HEK293T (cell line): Measurements from ENCODE around the gene GSTO2.

Experiments
- CTCF ChIA-PET: fragments of 350-600 bp; formaldehyde crosslinking; extraction: SDS; loops from one replicate; lab custom pipeline; 2021; ENCODE audit warnings: antibody characterized with exemption, inconsistent platforms; lab: Yijun Ruan, JAX
- POLR2A ChIA-PET: fragments of 350-600 bp; formaldehyde crosslinking; extraction: SDS; loops from one replicate; lab custom pipeline; 2020; ENCODE audit warnings: antibody characterized with exemption, inconsistent platforms; lab: Yijun Ruan, JAX
- DNase-seq: peaks from one replicate; pipeline ENCODE4 v3.0.0; 2012; ENCODE audit warnings: mixed read lengths; ENCODE audit errors: extremely low spot score
- ARNT ChIP-seq: fragments of 450-650 bp; IDR thresholded peaks from 2 replicates; pipeline ENCODE4 v1.6.1; 2017; ENCODE audit warnings: mild to moderate bottlenecking
- BHLHE40 ChIP-seq: fragments of 450-650 bp; IDR thresholded peaks from 2 replicates; pipeline ENCODE4 v1.6.1; 2016; ENCODE audit warnings: mild to moderate bottlenecking, moderate library complexity, borderline replicate concordance
- CTBP1 ChIP-seq: fragments of 450-650 bp; IDR thresholded peaks from 2 replicates; pipeline ENCODE4 v1.6.1; 2016; ENCODE audit warnings: borderline replicate concordance
- ELF4 ChIP-seq: fragments of 450-650 bp; IDR thresholded peaks from 2 replicates; pipeline ENCODE4 v1.6.1; 2017; ENCODE audit warnings: antibody characterized with exemption
- FOXA1 ChIP-seq: fragments of 450-650 bp; IDR thresholded peaks from 2 replicates; pipeline ENCODE4 v1.6.1; 2016; ENCODE audit warnings: mild to moderate bottlenecking
- FOXK2 ChIP-seq: fragments of 450-650 bp; IDR thresholded peaks from 2 replicates; pipeline ENCODE4 v1.6.1; 2016; ENCODE audit warnings: mild to moderate bottlenecking
- FOXM1 ChIP-seq: fragments of 450-650 bp; IDR thresholded peaks from 2 replicates; pipeline ENCODE4 v1.6.1; 2017; ENCODE audit warnings: mild to moderate bottlenecking, borderline replicate concordance
- HDGF ChIP-seq: fragments of 450-650 bp; IDR thresholded peaks from 2 replicates; pipeline ENCODE4 v1.6.1; 2017; ENCODE audit warnings: antibody characterized with exemption, borderline replicate concordance
- L3MBTL2 ChIP-seq: fragments of 450-650 bp; conservative IDR thresholded peaks from 2 replicates; pipeline ENCODE4 v1.6.1; 2016; ENCODE audit warnings: mild to moderate bottlenecking
- LEF1 ChIP-seq: fragments of 450-650 bp; IDR thresholded peaks from 2 replicates; pipeline ENCODE4 v1.6.1; 2017; ENCODE audit warnings: mild to moderate bottlenecking, borderline replicate concordance
- NFRKB ChIP-seq: fragments of 450-650 bp; IDR thresholded peaks from 2 replicates; pipeline ENCODE4 v1.6.1; 2016; ENCODE audit warnings: mild to moderate bottlenecking, moderate library complexity
- SP1 ChIP-seq: fragments of 450-650 bp; IDR thresholded peaks from 2 replicates; pipeline ENCODE4 v1.6.1; 2017
- SUZ12 ChIP-seq: fragments of 450-650 bp; IDR thresholded peaks from 2 replicates; pipeline ENCODE4 v1.6.1; 2016; ENCODE audit warnings: mild to moderate bottlenecking
- TARDBP ChIP-seq: fragments of 450-650 bp; IDR thresholded peaks from 2 replicates; pipeline ENCODE4 v1.6.1; 2016
- ZNF384 ChIP-seq: fragments of 450-650 bp; IDR thresholded peaks from 2 replicates; pipeline ENCODE4 v1.6.1; 2016
- TF ChIP-seq, protein P1 (sequence below): fragments of 450-650 bp; IDR thresholded peaks from 2 replicates; pipeline ENCODE4 v1.6.1; 2016

GSTO2 gene

DNA sequence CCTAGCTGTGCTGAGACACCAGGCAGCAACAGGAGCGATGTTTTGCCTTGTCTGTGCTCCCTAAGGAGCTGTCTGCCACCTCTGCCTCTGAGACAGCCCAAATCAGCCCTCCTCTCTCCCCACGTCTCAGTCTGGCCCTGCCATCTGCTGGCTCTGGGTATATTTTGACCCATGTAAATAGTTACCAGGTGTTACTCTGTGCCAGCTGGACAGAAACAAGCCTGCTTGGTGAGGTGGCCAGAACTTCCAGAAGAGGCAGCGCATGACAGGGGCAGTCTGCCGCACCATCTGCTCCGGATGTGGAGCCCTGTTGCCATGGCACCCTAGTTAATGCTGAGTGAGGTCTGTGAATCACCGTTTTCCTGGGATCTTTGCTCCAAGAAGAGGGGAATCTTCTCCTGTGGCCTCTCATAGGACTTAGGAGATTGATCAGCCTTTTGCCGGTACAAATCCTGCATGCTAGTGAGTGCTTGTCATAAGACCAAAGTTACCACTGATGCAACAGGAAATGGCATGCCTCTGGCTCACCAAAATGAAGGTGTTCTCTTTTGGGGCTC, 31.8 kb downstream of the GSTO2 start:
- POLR2A ChIA-PET: no interaction called here

DNA sequence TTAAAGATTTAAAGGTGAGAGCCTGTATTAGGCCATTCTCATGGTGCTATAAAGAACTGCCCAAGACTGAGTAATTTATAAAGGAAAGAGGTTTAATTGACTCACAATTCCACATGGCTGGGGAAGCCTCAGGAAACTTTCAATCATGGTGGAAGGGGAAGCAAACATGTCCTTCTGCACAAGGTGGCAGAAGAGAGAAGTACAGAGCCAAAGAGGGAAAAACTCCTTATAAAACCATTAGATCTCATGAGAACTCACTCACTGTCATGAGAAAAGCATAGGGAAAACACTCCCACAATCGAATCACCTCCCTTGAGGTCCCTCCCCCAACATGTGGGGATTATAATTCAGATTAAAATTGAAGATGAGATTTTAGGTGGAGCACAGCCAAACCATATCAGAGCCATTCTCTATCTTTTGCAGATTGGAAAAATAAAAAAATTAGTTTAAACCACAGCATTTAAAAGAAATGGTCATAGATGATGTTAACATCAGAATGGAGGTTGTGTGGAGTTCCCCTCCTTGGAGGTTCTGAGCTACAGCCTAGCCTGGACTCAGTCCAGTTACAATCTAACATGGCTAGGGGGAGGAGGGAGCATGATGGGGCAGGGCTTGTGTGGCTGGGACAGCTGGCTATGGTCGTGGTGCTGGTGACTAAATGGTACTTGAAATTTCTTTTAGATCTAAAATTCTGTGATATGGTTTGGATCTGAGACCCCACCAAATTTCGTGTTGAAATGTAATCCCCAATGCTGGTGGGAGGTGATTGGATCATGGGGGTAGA, 33.1 kb downstream of the GSTO2 start:
- no peak for DNase-seq
- ChIA-PET CTCF (interaction anchor here (1.7 kb wide), 1 partner anchor 48 kb away, joined by 5 read pairs; no protein-coding TSS in a partner anchor), POLR2A (no interaction called here)
- TF ChIP-seq BHLHE40: no peak
- no peak for TF ChIP-seq LEF1
- TF ChIP-seq ZNF384: no peak
- TF ChIP-seq FOXK2: no peak
- no peak for TF ChIP-seq FOXM1
- no peak for TF ChIP-seq ARNT
- no peak for TF ChIP-seq HDGF
- TF ChIP-seq ELF4: no peak
- no peak for TF ChIP-seq CTBP1
- TF ChIP-seq SP1: no peak
- TF ChIP-seq TARDBP: no peak
- TF ChIP-seq, protein P1, sequence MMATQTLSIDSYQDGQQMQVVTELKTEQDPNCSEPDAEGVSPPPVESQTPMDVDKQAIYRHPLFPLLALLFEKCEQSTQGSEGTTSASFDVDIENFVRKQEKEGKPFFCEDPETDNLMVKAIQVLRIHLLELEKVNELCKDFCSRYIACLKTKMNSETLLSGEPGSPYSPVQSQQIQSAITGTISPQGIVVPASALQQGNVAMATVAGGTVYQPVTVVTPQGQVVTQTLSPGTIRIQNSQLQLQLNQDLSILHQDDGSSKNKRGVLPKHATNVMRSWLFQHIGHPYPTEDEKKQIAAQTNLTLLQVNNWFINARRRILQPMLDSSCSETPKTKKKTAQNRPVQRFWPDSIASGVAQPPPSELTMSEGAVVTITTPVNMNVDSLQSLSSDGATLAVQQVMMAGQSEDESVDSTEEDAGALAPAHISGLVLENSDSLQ: no peak
- TF ChIP-seq L3MBTL2: no peak
- TF ChIP-seq NFRKB: no peak
- TF ChIP-seq SUZ12: no peak
- no peak for TF ChIP-seq FOXA1

More for the DNA sequence above, 31.8 kb downstream of the GSTO2 start:
- CTCF ChIA-PET: interaction anchor here (0.6 kb wide), 1 partner anchor 9 kb away, joined by 3 read pairs; no protein-coding TSS in a partner anchor
- no peak for DNase-seq
- TF ChIP-seq FOXK2: no peak
- TF ChIP-seq FOXM1: no peak
- TF ChIP-seq FOXA1: no peak
- TF ChIP-seq TARDBP: no peak
- no peak for TF ChIP-seq HDGF
- no peak for TF ChIP-seq CTBP1
- TF ChIP-seq, protein P1: no peak
- TF ChIP-seq LEF1: no peak
- TF ChIP-seq ARNT: no peak
- no peak for TF ChIP-seq BHLHE40
- no peak for TF ChIP-seq SUZ12
- TF ChIP-seq ELF4: no peak
- no peak for TF ChIP-seq ZNF384
- no peak for TF ChIP-seq NFRKB
- no peak for TF ChIP-seq SP1
- TF ChIP-seq L3MBTL2: no peak

DNA sequence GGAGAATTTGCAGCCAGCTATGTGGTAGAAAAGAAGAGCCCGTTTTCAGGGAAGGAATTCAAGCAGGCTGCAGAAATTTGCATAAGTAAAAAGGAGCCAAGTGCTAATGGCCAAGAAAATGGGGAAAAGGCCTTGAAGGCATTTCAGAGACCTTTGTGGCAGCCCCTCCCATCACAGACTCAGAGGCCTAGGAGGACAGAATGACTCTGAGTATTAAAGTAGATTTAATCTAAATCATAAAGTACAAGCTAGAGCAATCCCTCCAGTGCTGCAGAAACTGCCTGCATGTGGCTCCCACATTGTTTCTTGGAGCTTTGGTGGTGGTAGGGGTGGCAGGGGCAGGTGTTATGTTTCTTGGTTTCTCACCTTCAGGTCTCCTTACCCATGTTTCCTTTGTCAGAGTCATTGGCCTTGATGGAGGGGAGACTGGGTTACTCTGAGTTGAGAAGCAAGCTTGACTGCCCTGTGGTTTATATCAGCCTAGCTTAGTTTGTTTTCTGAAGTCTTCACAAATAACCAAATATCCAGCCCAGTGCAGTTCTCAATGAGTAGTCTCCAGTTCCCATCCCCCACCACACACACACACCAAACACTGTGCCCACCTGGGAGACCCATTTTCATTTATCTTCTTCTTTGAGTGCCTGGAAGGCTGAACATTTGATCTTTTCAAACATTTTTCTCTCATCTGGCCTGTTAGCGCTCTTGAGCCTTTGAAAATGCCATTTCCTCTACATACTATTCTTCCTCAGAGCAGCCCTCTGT, 34.8 kb downstream of the GSTO2 start:
- ChIA-PET CTCF (interaction anchor here (1.7 kb wide), 2 partner anchors 12 to 46 kb away, joined by 4 to 5 read pairs; no protein-coding TSS in a partner anchor), POLR2A (no interaction called here)
- no peak for DNase-seq
- TF ChIP-seq ARNT: no peak
- TF ChIP-seq, protein P1: no peak
- TF ChIP-seq FOXA1: no peak
- no peak for TF ChIP-seq HDGF
- TF ChIP-seq LEF1: no peak
- no peak for TF ChIP-seq FOXM1
- no peak for TF ChIP-seq NFRKB

DNA sequence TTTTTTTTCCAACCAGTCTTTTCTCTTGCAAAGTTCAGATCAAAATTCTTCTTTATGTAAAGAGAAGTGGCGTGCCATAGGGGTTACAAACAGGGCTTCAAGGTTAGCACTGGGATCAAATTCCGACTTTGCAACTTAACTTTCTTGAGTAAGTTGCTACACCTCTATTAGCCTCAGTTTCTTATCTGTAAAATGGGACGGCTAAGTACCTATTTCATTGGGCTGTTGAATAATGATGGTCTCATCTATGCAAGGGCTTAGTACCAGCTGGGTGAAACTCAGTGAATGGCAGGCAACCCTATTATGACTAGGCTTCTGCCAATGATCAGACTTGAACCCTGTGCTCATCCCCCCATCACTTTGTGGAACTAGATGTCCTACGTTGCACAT, 35.4 kb downstream of the GSTO2 start:
- no peak for DNase-seq
- no peak for TF ChIP-seq L3MBTL2
- no peak for TF ChIP-seq FOXM1
- no peak for TF ChIP-seq ARNT
- no peak for TF ChIP-seq LEF1
- TF ChIP-seq BHLHE40: no peak
- no peak for TF ChIP-seq ELF4
- no peak for TF ChIP-seq HDGF
- TF ChIP-seq CTBP1: no peak
- TF ChIP-seq NFRKB: no peak
- no peak for TF ChIP-seq SP1
- TF ChIP-seq, protein P1: no peak
- no peak for TF ChIP-seq FOXK2
- ChIA-PET POLR2A (no interaction called here), CTCF (interaction anchor here (1.5 to 1.7 kb wide), 2 partner anchors 13 to 15 kb away, joined by 4 to 9 read pairs; no protein-coding TSS in a partner anchor)

DNA sequence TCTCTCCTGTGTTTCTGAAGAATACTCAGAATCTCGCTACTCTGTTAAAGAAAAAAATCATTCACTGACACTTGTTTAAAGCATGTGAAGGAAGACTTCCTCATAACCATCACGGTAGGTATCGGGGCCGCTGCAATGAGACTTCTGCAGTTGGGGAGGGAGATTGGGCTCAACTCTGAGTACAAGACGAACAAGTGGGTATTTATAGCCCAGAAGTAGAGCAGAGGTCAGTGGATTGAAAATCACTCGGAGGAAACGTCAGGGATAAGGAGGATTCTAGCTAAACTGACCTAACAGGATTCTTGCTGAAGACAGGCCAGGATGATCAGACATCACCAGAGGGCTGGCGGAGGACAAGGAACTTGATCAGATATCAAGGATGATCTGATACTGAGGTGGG, 35.9 kb downstream of the GSTO2 start:
- POLR2A ChIA-PET: interaction anchor here (1.5 kb wide), 1 partner anchor 33 kb away, joined by 3 read pairs; the partner anchor contains the start of gene ITPRIP
- TF ChIP-seq, protein P1: no peak
- TF ChIP-seq ARNT: no peak
- TF ChIP-seq L3MBTL2: no peak
- TF ChIP-seq TARDBP: no peak
- no peak for TF ChIP-seq FOXK2
- no peak for TF ChIP-seq SUZ12
- TF ChIP-seq BHLHE40: no peak
- TF ChIP-seq FOXM1: no peak
- TF ChIP-seq SP1: no peak
- no peak for TF ChIP-seq ZNF384
- no peak for TF ChIP-seq ELF4
- no peak for DNase-seq
- CTCF ChIA-PET: interaction anchor here (1.0 to 3.5 kb wide), 10 partner anchors 9 to 48 kb away, joined by 5 to 29 read pairs (median 10); partner anchors contain the start of genes CFAP58 and ITPRIP
